Mucosa of descending colon (tissue), 3 donors: Measurements from ENCODE around the gene PARP3. TPM values are rescaled to one million over a fixed set of nuclear protein-coding genes. Genes with fewer than 3 reads are reported as not detected.

Experiments used
- ATAC-seq: fragments of 200-7000 bp; cut with Tn5 transposase; one replicate; pipeline ENCODE4 v1.9.1; 2020; ENCODE audit warnings: mild to moderate bottlenecking, moderate library complexity
- DNase-seq, 3 donors: peaks; one replicate each; pipeline ENCODE4 v3.0.0-alpha.2; 2020
- H3K36me3 ChIP-seq: fragments of 200-600 bp; one replicate; pipeline ENCODE4 v1.8.0; 2021; ENCODE audit warnings: low read depth, mild to moderate bottlenecking
- H3K4me1 ChIP-seq: fragments of 200-600 bp; one replicate; pipeline ENCODE4 v1.8.0; 2021; ENCODE audit warnings: low read depth, mild to moderate bottlenecking
- H3K4me3 ChIP-seq: fragments of 200-600 bp; one replicate; pipeline ENCODE4 v1.8.0; 2021; ENCODE audit warnings: mild to moderate bottlenecking
- H3K9me3 ChIP-seq: fragments of 200-600 bp; one replicate; pipeline ENCODE4 v1.8.0; 2021; ENCODE audit warnings: mild to moderate bottlenecking
- intact Hi-C, 2 donors: fragments of 100-400 bp; cut with DNase I in 1 of 2; cut with micrococcal nuclease in 1 of 2; formaldehyde crosslinking; loops; one replicate each; pipeline versions ENCODE4 v1.11.0 to v1.11.1; 2022; cut with DNase I, micrococcal nuclease
- total RNA-seq, 3 donors: library from RNA; stranded (reverse); fragmentation: NEBNext Ultra II Directional in 2 of 3; extraction: Animal tissue kit (Norgen Biotek cat#: 25700) in 2 of 3; gene quantifications; one replicate each; pipeline versions ENCODE4 v1.2.1 to v1.2.4, GENCODE V29; 2021 to 2023
- TF ChIP-seq, protein P1 (sequence below): fragments of 200-600 bp; IDR thresholded peaks from one replicate; pipeline ENCODE4 v1.8.0; 2022; ENCODE audit warnings: antibody characterized with exemption, mild to moderate bottlenecking
- donor health status: DM: no; HTN: no; CAD: no; lungs with moderate emphysema.
- donor health status: DM: no; HTN: no; CAD: no.
- donor health status: DM: no; HTN: yes; CAD: no.

Gene PARP3
- total RNA-seq, 3 donors from 2014 or later, result 27.0 to 34.0 (median 29.2) TPM

DNA sequence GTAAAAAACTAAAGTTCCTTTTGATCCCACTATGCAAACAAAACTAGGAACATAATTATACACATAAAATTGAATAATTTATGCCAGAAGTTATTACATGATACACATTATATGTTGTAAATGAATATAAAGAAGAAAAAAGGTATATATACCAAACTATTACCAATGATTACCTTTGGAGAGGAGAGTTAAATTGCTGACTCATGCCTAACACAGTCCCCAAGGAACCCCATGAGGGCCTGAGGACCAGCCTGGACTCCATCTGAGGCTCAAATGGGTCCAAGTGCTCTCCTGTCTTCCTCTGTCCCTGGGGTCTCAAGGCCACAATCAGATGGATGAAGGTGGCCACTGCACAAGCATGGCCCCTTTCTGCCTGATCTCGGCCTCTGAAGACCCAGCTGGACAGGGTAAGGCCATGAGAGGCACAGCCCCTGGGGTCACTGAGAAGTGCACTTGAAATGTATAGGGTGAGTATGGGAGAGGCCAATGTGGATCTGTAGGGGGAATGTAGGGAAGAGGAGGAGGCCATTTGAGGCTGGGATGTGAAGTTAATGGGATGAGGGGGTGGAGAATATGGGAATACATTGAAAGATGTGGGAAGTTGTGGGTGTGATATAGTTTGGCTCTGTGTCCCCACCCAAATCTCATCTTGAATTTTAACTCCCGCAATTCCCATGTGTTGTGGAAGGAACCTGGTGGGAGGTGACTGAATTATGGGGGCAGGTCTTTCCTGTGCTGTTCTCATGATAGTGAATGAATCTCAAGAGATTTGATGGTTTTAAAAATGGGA, 37.9 kb upstream of the PARP3 start:
- no peak for ATAC-seq
- no peaks in the 10 kb centered on the region for H3K9me3 ChIP-seq
- DNase-seq, result no peak
- TF ChIP-seq, protein P1, sequence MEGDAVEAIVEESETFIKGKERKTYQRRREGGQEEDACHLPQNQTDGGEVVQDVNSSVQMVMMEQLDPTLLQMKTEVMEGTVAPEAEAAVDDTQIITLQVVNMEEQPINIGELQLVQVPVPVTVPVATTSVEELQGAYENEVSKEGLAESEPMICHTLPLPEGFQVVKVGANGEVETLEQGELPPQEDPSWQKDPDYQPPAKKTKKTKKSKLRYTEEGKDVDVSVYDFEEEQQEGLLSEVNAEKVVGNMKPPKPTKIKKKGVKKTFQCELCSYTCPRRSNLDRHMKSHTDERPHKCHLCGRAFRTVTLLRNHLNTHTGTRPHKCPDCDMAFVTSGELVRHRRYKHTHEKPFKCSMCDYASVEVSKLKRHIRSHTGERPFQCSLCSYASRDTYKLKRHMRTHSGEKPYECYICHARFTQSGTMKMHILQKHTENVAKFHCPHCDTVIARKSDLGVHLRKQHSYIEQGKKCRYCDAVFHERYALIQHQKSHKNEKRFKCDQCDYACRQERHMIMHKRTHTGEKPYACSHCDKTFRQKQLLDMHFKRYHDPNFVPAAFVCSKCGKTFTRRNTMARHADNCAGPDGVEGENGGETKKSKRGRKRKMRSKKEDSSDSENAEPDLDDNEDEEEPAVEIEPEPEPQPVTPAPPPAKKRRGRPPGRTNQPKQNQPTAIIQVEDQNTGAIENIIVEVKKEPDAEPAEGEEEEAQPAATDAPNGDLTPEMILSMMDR, result no peak
- no peak overlapping the region for H3K4me3 ChIP-seq
- intact Hi-C loops, result no loop called here
- H3K36me3 ChIP-seq, result no peaks in the 10 kb centered on the region
- peaks cover 4% of the 10 kb centered on the region for H3K4me1 ChIP-seq

DNA sequence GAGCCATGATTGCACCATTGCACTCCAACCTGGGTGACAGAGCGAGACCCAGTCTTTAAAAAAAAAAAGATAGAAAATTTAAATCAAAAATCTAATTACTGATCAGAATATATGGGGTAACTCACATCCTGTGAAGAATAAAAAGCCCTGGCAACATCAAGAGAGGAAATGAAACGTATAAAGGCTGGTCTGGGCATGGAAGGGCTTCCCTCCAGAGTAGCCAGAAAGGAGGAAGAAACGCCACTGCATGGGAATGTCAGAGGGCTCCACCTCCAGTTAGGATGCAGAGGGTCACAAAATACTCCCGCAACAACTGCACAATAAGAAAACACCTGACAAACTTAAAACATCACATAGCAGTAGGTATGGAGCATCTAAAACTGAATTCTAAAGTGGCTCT, 34.1 kb upstream of the PARP3 start:
- Histone ChIP-seq H3K9me3 (no peaks in the 10 kb centered on the region), H3K4me1 (no peaks in the 10 kb centered on the region), H3K36me3 (no peaks in the 10 kb centered on the region), H3K4me3 (no peak overlapping the region)
- intact Hi-C loops, result no loop called here
- DNase-seq, result no peak
- TF ChIP-seq, protein P1, result no peak
- no peak for ATAC-seq

DNA sequence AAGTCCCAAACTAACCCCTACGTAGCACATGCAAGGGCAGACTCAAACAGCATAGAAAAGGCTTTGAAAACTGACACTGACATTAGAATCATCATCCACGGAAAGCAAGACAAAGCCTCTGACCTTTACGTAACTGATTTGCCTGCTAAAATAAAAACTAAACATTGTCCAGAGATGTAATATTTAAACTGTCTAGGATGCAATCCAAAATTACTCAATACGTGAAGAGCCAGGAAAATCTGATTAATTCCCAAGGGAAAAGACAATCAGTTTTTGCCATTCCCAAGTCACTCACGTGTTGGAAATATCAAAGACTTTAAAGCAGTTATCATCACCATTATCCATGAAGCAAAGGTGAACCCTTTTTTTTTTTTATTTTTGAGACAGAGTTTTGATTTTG, 25.7 kb upstream of the PARP3 start:
- Histone ChIP-seq H3K4me3 (no peak overlapping the region), H3K9me3 (no peaks in the 10 kb centered on the region), H3K36me3 (no peaks in the 10 kb centered on the region), H3K4me1 (no peaks in the 10 kb centered on the region)
- TF ChIP-seq, protein P1, result no peak
- intact Hi-C loops, result no loop called here
- ATAC-seq (no peak), DNase-seq (no peak)

DNA sequence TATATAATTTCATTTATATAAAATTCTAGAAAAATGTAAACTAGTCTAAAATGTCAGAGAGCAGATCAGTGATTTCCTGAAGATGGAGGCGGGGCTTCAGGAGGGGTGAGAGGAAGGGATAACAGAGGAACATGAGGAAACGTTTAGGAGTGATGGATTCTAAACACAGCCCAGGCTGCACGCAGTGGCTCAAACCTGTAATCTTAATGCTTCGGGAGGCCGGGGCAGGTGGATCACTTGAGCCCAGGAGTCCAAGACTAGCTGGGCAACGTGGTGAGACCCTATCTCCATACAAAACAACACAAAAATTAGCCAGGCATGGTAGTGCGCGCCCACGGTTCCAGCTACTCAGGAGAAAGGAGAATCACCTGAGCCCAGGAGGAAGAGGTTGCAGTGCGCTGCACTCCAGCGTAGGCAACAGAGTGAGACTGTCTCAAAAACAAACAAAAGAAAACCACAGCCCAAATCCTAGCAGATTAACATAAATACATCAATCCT, 21.0 kb upstream of the PARP3 start:
- Histone ChIP-seq H3K36me3 (no peaks in the 10 kb centered on the region), H3K9me3 (no peaks in the 10 kb centered on the region), H3K4me3 (no peak overlapping the region), H3K4me1 (no peaks in the 10 kb centered on the region)
- DNase-seq (no peak), ATAC-seq (no peak)
- TF ChIP-seq, protein P1, result no peak
- intact Hi-C loops, result no loop called here

DNA sequence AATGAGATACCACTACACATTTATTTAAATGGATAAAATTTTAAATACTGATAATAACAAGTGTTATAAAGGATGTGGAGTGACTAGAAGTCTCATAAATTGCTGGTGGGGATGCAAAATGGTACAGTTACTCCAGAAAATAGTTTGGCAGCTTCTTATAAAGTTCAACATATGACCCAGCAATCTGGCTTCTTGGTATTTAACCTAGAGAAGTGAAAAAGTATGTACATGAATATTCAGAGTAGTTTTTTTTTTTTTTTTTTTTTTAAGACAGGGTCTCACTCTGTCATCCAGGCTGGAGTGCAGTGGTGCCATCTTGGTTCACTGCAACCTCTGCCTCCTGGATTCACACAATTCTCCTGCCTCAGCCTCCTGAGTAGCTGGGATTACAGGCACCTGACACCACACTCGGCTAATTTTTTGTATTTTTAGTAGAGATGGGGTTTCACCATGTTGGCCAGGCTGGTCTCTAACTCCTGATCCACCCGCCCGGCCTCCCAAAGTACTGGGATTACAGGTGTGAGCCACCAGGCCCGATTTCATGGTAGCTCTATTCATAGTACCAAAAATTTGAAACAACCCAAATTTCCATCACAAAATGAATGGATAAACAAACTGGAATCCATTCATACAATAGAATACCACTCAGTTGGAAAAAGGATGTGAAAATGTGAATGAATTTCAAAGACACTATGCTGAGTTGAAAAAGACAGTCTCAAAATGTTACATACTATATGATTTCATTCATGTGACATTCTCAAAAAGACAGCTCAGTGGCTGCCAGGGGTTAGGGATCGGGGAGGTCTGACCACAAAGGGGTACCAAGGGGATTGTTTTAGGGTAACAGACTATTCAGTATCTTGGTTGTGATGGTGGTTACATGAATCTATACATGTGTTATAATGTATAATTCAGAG, 14.8 kb upstream of the PARP3 start:
- intact Hi-C loops, result no loop called here
- no peak for DNase-seq
- TF ChIP-seq, protein P1, result no peak

More for the DNA sequence above, 14.8 kb upstream of the PARP3 start:
- Histone ChIP-seq H3K4me1 (no peaks in the 10 kb centered on the region), H3K4me3 (no peak overlapping the region), H3K9me3 (no peaks in the 10 kb centered on the region), H3K36me3 (no peaks in the 10 kb centered on the region)
- no peak for ATAC-seq
